ENCODE measurements around the gene RNF113A.

RNF113A gene

DNA sequence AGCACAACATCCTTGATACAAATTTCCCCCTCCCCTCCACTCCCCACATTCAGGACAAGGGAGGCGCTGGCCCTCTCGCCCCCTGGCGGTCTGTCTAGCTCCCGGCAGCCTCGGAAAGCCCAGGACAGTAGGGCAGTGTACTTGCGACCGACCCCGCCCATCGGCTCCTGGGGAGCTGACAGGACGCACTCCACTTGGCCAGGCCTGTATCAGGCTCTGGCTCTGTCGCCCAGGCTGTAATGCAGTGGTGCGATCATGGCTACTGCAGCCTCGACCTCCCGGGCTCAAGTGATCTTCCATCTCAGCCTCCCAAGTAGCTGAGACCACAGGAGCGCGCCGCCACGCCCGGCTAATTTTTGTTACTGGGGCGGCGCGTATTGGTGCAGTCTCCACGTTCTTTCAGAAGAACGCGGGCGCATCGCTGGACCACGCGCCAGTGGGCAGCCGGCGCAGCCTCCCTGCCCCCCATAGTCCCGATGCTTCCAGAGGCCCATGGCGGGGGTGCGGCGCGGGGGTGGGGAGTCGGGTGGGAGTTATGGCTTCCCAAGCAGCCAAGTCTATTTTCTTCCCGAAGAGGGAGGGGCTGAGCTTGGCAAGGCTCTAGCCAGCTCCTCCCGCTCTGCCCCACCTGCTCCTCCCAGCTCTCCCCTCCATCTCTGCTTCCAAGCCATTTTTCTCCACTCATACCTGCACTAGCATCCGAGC lies 16.3 kb upstream of the RNF113A start:
- DNase-seq (ENCODE audit: low spot score), result peak; percentile 63
- TF ChIP-seq CTCF (IDR thresholded peaks at IDR 0.05; ENCODE audit: extremely low read depth, missing control alignments), result no peak

DNA sequence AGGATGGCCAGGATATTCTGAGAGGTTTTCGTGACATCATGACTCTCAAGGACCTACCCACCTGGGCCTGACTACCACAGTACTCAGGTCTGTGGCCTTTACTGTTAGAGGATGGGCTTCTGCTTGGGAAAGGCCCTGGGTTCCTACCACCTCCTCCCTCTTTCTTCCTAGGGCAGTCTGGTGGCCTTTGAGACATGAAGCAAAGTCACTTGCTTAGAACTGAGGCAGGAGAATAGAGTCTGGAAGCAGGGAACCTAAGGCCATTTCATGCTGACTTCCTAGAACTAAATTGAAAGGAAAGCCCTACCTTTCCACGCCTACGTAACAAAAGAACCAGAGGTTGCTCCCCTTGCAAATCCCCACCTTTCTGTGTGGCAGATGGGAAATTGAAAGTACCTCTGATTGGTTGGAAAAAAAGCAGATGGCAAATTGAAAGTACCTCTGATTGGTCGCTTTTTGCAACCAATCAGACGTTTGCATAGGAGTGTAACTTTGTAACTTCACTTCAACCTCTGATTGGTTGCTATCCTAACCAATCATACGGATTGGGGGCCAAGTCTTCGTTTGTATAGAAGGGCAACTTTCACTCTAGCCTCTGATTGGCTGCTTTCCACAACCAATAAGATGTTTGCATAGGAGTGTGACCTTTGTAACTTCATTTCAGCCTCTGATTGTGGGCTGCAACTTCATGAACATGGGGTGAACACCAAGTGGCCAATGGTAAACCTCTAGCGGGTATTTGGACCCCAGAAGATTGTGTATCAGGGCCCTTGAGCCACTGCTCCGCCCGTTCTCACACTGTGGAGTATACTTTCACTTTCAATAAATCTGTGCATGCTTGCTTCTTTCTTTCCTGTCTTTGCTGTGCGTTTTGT lies 14.3 kb upstream of the RNF113A start:
- DNase-seq (ENCODE audit: low spot score), result no peak
- no peak for TF ChIP-seq CTCF (IDR thresholded peaks at IDR 0.05; ENCODE audit: extremely low read depth, missing control alignments)

DNA sequence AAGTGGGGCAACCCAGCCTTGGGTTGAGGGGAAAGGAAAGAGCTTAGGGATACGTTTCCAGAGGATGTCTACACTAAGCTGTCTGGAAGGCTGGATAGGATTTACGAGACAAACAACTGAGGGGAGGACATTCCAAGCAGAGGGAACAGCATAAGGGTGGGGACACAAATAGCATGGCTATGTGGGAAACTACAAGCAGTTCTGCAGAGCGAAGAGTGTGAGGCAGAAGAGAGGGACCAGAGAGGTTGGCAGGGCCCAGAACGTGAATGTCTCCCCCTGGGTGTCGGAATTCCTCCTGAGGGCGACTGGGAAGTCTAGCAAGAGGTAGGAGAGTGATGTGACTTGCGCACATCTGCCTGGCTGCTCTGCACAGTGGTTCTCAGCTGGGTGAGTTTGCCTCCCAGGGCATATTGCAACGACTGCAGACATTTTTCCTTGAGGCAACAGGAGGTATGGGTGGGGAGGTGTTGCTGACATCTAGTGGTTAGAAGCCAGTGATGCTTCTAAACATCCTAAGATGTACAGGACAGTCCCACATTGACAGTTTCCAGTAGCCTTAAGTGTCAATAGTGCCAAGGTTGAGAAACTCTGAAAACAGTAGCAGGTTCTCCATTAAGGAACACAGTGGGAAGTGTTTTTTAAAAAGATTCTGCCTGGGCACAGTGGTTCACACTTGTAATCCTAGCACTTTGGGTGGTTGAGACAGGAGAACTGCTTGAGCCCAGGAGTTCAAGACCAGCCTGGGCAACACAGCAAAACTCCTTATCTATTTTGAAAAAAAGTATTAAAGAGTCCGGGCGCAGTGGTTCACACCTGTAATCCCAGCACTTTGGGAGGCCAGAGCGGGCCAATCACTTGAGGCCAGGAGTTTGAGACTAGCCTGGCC lies 9.3 kb upstream of the RNF113A start:
- TF ChIP-seq CTCF (IDR thresholded peaks at IDR 0.05; ENCODE audit: extremely low read depth, missing control alignments), result peak; percentile 12
- peak; percentile 56 for DNase-seq (ENCODE audit: low spot score)

DNA sequence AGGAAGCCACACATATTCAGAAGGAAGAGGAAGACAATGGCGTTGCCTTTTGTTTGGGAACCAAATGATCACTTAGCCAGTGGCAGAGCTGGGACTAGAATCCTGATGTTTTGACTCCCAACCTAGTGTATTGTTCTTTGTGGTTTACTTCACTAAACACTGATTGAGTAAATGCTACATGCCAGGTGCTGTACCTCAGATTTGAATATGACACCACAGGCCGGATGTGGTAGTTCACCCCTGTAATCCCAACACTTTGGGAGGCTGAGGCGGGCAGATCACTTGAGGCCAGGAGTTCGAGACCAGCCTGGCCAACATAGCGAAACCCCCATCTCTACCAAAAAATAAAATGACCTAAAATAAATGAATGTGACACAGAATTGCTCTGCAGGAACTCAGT lies 8.5 kb upstream of the RNF113A start:
- DNase-seq (ENCODE audit: low spot score), result no peak
- no peak for TF ChIP-seq CTCF (IDR thresholded peaks at IDR 0.05; ENCODE audit: extremely low read depth, missing control alignments)

DNA sequence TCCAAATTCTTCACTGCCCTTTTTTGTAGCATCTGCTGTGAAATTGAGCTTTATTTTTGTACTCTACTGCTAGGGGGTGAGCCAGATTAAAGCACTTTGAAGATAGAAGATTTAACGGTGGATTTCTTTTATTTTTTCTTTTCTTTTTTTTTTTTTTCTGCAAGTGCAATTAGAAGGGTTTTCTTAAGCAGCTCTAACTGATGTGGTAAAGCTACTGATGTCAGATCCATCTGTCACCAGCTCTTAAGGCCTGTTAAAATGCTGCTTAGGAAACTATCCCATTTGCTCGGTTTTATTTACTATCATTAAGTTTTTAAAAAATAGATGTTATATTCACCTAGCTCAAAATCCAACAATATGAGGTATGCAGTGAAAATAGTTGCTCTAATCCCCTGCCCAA lies 7.2 kb upstream of the RNF113A start:
- TF ChIP-seq CTCF (IDR thresholded peaks at IDR 0.05; ENCODE audit: extremely low read depth, missing control alignments), result no peak
- no peak for DNase-seq (ENCODE audit: low spot score)

- no peak for DNase-seq (ENCODE audit: low spot score)
Observed at GRCh38 chrX:119871245-119871598, 311 bp downstream of the RNF113A start.

More at GRCh38 chrX:119871245-119871598, 311 bp downstream of the RNF113A start:
- no peak for TF ChIP-seq CTCF (IDR thresholded peaks at IDR 0.05; ENCODE audit: extremely low read depth, missing control alignments)

Data from GM20000 (cell line).